Measurements from ENCODE around the gene RAP1GAP2.

The RAP1GAP2 gene

DNA sequence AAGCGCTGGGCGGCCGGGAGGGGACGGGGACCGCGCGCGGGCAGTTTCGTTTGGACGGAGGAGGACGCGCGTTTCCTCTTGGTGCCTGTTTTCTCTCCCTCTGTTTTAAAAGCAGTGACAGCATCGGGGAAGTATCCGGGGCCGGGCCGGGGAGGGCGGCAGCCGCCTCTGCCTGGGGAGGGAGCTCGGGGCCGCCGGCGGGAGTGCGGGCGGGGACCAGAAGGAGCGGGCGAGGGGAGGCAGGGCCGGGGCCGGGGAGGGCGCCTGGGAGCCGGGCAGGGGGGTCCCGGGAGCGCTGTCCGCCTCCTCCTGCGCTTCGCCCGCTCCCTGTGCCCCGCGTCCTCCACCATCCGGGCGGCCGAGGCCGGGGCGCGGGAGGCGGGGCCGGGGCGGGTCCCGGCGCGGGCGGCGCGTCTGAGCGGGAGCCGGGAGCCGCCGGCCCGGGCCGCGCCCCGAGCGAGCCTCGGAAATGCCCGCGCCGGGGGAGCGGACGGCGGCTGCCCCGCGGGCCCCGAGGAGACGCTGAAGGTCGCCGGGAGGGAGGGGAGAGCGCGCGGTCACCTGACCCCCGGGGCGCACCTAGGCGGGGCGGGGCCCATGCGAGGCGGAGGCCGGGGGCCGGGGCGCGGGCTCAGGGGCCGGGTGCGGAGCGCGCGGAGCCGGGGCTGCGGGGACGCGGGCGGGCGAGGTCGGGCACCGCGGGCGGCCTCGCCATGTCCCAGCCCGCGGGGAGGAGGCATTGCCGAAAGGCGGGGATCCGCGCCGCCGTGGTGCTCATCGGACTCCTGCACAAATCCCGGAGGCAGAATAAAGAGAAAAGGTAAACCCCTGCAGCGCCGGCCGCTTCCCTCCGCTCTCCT lies 57.3 kb downstream of the RAP1GAP2 start:
- DNase-seq, result peak; percentile 62

DNA sequence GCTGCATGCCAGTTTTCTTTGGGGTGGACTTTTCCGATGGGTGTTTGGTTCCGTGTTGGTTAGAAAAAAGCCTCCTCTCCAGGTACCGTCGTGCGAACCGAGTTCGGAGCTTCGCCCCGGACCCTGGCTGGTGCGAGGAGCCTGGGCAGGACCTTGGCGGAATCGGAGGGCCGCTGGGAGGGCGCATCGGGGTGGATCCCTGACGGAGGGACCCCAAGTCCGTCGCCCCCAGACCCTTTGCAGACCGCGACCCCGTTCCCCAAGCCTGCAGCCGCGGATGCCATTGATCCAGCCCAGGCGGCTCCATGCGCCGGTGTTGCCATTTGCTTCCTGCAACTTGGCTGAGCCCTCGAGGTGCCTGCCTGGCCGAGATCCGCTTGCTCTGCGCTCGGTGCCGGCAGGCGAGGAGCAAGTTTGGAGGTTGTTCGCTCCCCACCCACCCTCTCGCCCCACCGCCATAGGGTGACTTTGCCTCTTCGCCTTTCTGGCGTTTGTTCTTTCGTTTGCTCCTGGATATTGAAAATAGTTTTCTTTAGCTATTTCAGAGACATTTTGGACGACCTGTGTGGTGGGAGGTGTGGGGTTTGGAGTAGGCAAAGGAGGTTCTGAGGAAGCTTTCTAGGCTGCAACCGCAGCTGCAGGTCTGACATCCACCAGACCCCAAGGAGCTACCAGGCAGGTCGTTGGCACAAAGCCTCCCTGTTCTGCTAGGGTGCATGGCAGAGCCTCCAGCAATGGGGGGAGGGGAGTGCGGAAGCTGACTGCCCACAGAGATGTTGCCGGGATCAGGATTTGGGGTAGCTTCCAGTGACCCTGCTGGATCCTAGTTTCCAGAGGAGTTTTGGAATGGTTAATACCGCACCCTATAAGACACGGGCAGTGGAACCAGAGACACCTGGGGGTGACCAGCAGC lies 58.2 kb downstream of the RAP1GAP2 start:
- no peak for DNase-seq

DNA sequence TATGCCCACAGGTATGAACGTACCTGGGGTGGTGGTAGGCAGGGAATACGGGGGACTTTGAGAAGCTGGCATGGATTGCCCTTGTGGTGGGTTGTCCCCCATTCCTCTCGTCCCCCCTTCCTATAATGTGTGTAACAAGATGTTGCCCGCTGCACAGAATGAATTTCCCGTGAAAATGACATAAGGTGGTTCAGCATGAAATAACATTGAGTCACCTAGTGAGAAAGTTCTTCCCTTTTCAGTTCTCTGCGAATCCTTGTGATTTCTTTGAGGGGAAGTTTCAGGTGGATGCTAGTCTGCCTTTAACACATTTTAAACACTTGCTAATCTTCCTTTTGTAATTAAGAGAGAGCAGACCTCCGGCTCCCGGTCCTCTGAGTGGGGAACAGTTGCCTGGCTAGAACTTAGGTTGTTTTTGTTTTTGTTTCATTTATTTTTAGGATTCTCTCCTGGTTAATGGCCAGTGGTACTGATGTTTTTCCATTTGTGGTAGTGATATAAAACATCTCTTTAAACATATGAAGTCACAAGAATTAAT lies 58.9 kb downstream of the RAP1GAP2 start:
- no peak for DNase-seq

DNA sequence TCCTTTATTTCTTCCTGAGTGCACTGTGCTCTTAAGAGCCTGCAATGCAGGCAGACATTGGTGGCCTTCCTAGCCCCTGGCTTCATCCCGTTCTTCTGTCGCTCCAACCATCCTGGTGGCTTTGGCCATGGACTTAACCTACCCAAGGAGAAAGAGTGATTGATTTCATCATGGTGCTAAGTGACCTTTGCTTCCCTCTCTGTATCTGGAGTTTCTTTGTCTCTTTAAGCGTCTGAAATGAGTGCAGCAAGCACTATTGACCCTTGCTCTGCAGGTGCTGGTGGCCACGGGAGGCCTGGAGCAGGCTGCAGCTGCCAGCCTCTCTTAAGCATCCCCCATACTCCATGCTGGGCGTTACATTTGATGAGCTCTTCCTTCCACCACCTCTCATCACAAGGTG lies 60.5 kb downstream of the RAP1GAP2 start:
- no peak for DNase-seq

DNA sequence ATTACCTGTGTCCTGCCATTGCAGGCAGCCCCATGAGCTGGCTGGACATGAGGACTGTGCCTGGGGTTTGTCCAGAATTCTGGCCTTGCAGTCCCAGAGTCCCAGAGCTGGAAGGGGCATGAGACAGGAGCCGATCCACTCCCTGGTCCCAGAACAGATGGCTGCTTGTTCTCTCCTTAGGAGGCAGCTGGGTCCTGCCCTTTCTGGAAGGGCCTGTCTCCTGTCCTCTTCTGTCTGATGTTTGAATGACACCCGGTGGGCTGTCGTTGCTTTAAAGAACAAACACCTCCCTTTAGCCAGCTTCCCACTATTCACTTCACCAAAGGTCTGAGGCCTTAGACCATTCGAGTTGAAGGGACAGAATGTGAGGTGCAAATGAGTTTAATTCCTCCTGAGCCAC lies 63.8 kb downstream of the RAP1GAP2 start:
- no peak for DNase-seq

DNA sequence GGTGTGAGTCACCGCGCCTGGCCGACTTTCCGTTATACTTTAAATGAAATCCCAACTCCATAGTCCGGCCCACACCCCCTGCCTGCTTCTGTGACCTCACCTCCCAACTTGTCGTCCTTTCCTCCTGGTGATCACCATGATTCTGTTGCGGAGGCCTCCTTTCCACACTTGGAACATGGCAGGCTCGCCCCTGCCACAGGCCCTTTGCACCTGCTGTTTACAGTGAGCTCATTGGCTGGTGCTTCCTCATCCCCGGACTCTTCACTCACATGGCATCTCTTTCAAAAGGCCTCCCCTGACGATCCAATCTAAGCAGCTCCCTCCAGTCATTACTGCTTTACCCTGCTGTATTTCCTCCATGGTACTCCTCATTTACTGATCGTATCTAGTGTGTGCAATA lies 64.6 kb downstream of the RAP1GAP2 start:
- DNase-seq, result no peak

DNA sequence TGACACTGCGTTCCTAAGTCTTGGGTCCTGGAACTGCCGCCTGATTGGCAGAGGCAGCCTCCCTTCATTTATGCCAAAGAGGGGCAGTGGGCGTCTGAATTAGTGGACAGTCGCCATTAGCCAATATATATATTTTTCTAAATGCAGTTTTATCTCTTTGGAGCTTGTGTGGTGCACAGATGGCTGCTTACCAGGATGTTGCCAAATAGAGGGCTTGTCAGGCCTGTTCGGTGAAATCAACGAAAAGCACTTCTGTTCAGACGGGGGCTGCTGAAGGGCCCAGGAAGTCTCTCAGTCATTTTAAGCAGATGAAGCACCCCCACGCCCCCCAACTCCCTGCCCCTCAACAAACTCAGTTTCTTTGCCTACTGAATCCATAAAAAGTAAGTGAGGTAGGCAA lies 66.0 kb downstream of the RAP1GAP2 start:
- no peak for DNase-seq

DNA sequence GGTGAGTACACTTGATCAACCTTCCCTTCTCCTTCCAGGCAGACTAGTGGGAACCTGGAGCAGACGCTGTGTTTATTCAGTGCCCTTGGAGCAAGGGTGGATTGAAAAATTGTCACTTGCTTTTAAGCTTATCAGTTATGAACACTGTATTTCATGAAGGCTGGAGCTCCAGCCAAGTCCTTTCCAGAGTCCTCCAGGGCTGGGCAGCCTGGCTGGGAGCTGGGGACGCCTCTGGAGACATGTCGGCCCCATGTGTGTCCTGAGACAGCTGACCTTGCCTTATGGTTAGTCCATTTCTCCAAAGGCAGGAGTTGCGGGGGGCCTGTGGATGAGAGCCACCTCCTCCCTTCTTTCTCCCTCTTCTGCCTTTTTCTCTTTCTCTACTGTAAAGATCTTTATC lies 67.0 kb downstream of the RAP1GAP2 start:
- no peak for DNase-seq

DNA sequence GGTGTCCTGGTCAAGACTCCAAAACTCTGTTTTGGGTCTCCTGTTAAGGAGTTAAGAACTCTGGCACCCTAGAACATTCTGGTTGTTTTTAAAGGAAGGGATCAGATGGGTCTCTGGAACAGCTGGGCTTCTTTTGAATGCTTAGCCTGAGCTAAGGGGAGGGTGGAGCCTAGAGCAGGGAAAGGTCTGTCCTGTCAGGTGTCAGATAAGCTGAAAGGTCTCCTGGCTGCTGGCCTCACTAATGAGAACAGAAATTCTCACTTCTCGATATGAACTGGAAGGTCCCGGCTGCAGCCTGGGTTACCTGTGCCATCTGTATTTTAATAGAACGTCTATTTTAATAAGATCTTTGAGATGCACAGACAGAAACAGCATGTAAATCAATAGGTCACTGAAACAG lies 69.0 kb downstream of the RAP1GAP2 start:
- no peak for DNase-seq

DNA sequence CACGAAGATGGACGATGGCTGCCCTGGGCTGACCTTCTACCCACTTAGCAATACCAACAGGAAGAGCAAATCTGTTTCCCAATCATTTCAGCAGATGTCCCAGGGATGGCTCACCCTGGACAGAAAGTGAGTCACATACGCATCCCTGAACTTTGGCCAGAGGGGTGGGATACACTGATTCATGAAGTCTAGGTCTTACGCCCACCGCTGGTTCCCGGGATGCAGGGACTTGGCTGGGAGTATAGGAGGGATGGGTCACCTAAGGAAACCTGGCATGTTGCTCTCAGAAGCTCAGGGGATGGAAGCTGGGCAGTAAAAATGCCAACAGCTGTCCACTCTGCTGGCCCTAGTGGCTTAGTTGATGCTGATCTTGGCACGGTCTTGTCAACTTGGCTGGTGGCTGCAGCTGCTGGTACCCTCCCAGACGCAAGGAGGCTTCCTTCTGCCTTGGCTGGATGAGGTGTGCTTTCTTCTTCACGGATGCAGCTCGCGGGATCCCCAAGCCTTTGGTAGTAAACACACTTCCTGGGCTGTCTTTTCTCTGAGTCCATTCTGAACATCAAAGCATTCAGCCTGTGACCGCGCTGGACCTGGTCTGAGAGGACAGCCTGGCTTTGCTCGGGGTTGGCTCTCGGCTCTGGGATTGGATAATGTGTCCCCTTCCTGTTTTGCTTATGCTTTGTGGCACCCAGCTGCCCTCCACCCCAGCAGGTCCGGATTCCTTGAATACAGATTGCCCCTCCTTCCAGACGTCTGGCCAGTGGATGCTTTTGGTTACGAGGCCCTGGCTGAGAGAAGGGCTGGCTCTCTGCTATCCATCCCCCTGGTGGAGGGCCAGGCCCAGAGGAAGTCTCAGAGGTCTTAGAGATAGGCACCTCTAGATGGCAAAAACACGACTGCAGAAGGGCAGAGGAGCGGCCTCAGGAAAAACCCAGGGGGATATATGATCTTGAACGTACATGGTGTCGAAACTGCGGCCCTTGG lies 71.5 kb downstream of the RAP1GAP2 start:
- DNase-seq, result peak; percentile 43

DNA sequence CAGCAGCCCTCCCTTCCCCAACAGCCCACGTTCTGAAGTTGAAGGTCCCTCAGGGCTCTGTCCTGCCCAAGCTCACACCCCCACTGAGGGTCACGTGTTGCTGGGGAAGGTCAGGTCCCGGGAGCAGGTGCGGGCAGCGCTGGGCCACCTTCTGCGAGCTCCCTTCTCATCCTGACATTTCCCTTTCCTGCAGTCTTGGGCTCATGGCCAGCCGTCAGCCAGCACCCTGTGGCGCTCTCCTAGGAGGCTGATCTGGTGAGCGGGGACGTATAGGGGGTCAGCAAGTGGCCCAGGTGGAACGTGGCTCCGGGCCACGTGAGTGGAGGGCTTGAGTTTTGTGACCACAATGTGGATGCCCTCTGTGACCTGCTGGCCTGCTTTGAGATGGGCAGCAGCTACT lies 73.4 kb downstream of the RAP1GAP2 start:
- DNase-seq, result no peak

DNA sequence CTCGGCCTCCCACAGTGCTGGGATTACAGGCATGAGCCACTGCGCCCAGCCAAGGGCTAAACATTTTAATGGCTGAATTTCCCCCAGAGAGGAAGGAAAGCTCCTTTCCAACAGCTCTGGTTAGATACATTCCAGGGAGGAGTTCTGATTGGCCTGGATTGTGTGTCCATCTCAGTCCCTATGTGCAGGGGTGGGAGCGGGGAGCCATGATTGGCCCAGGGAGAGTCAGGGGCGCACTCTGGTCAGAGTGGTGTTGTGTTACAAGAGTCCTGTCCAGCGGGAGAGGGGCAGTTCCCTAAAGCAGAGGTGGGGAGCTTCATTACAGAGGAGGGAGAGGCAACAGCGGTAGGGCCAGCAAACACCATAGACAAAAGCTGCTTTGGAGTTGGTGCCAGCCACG lies 75.0 kb downstream of the RAP1GAP2 start:
- DNase-seq, result no peak

DNA sequence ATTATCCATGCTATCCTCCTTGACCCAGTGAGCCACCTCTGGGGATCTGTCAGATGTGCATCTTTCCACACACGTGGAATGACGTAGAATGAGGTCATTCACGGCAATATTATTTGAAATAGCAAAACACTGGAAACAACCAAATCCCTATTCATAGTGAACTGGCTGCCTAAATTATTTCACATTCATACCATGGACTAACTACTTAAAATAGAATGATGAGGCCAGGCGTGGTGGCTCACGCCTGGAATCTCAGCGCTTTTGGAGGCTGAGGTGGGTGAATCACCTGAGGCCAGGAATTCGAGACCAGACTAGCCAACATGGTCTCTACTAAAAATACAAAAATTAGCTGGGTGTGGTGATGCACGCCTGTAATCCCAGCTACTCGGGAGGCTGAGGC lies 75.5 kb downstream of the RAP1GAP2 start:
- DNase-seq, result no peak

DNA sequence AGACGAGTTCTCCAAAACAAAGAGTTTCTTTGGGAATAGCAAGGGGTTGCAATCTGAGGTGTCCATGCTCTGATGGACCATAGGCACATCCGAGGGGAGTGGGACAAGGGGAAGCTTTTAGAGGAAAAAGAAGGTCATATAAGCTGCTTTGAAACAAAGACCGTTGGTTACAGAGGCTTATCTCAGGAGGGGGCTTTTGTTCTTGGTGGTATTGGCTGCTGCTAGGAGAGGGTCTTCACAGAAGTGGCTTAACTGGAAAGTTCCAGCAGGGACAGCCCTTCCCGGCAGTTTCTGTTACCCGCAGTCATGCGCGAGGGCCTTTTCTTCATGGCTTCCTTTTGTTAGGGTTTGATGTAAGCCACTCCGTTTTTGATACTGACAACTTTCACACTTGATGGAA lies 76.0 kb downstream of the RAP1GAP2 start:
- DNase-seq, result no peak

DNA sequence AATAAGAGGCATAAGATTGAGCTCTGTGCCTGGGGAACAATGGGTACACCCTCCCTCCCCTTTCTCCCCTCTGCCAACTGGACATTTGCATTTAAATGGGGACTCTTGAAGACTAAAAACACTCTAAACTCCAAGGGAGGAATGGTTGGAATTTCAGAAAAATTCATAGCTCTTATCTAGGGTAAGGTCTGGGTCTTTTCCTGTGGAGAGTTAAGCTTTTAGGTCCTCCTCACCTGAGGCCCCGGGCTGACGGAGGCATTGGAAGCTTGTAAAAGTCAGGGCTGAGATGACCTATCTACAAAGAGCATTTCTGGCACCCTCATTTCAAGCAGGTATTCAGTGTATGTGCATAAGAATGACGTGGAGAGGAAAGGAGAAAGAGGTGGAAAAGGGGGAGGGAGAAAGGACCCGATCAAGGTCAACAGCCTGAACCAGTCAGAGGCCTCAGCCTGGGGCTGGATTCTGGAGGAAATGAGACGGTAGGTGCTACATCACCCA lies 78.0 kb downstream of the RAP1GAP2 start:
- DNase-seq, result no peak

DNA sequence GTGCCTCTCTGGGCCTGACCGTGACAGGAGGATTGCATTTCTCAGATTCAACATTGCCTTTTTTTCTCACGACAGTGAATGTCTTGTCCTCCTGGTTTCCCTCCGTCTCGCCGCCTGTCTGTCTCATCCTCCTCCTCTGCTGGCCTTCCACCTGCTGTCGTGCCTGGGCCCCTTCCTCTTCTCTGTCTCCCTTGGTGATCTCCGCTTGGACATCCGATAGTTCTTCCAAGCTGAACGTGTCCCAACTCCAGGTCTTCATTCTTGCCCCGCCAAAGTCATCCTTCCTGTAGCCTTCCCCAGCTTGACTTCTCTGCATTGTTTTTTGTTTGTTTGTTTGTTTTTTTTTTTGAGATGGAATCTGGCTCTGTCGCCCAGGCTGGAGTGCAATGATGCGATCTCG lies 79.4 kb downstream of the RAP1GAP2 start:
- no peak for DNase-seq

DNA sequence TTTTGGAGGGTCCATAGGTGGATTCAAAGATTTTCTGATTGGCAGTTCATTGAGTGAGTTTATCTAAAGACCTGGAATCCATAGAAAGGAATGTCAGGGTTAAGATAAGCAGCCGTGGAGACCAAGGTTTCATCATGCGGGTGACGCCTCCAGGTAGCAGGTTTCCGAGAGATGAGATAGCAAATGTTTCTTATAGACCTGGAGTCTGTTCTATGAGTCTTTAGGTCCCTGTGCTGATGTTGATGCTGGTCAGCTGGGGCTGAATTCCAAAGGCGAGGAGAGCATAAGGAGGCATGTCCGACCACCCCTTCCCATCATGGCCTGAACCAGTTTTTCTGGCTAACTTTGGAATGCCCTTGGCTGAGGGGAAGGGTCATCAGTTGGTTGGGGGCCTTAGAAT lies 80.2 kb downstream of the RAP1GAP2 start:
- no peak for DNase-seq

DNA sequence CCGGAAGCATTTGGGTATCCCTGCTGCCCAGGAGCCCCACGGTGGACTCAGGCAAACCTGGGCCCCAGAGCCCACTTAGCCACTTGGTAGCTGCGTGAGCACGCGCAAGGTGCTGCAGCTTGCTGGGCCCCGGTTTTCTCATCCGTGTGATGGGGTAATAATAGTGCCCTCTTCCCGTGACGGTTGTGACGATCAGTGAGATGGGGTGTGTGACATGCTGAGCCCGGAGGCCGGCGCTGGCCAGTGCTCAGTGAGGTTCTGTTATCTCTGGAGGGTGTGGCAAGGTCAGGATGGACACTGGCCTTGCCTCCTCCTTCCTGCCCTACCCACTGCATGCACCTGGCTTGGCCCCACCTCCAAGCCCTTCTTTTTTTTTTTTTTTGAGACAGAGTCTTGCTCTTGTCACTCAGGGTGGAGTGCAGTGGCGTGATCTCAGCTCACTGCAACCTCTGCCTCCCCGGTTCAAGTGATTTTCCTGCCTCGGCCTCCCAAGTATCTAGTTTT lies 82.6 kb downstream of the RAP1GAP2 start:
- no peak for DNase-seq

DNA sequence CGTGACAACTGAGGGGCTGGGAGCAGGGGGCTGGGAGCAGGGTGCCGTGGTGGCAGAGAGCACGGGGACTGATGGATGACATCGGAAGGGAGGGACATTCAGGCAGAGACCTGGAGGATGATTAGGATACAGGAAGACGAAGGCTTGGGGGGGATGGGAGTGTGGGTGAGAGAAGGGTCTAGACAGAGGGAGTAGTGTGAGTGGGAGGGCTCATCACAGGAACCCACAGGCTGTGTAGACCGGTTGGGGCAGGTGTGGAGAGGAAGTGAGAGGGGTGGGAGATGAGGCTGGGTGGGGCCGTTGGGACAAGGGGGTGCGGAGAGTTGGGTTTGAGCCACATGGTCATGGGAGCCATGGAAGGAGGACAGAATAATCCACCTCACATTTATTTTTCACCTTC lies 83.8 kb downstream of the RAP1GAP2 start:
- no peak for DNase-seq

DNA sequence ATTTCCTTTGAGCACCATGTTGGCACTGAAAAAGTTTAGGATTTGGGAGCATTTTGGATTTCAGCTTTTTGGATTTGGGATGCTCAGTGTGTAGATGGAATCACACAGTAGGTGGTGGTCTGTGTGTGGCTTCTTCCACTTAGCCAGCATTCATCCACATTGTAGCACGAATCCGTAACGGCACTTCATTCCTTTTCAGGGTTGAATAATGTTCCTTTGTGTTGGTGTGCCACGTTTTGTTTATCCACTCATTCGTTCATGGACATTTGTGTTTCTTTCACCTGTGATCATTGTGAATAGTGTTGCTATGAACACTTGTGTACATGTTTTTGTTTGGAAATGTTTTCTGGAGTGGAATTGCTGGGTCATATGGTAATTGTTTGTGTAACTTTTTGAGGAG lies 85.1 kb downstream of the RAP1GAP2 start:
- no peak for DNase-seq

DNA sequence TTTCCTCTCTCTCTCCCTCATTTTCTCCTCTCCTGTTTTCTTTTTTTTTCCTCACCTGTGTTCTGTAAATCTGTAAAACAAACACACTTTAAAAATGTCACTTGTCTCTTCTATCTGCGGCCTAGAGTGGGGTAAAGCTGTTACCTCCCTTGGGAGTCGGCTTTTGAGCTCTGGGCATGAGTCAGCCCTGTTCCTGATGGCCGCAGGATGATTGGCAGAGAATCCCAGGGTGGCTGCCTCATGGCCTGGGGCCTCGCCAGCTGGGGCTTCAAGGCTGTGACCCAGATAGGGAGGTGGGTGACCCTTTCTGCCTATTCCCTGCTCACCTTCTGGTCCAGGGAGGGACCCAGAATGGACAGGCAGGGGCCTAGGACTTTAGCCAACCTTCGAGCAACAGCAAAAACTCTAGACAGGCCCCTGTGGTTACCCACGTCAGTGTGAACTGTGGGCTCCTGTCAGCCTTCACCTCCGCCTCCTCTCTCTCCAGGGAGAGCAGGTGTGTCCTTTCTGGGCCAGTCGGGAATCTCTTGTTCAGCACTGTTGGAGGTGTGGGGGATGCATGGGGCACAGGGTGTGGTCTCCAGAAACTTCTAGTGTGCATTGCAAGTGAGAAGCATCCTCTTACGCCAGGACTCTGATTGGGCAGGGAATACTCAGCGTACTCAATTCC lies 87.4 kb downstream of the RAP1GAP2 start:
- peak; percentile 68 for DNase-seq

Measured in fibroblast of skin of scalp (primary cell).